H1 (cell line): Measurements from ENCODE around the gene ARHGAP22.

Source experiments
- CHD1 ChIP-seq: IDR thresholded peaks from 2 replicates; pipeline ENCODE4 v1.6.1; 2012; ENCODE audit warnings: low read depth, low read length, improper control_type of control experiment
- EGR1 ChIP-seq: IDR thresholded peaks from 2 replicates; pipeline ENCODE4 v1.6.1; 2011; ENCODE audit warnings: low read depth, low read length, borderline replicate concordance
- EP300 ChIP-seq, 2 experiments: IDR thresholded peaks; 1 replicate in 1 of 2; 2 replicates in 1 of 2; pipeline ENCODE4 v1.6.1; 2011 to 2012; ENCODE audit warnings: low read depth in 2 of 2, low read length in 2 of 2, mild to moderate bottlenecking in 2 of 2, borderline replicate concordance in 1 of 2, inconsistent platforms in 1 of 2, moderate library complexity in 1 of 2
- POLR2A ChIP-seq, 2 experiments: IDR thresholded peaks; 1 replicate in 1 of 2; 2 replicates in 1 of 2; pipeline ENCODE4 v1.6.1; 2011; ENCODE audit warnings: low read depth in 2 of 2, low read length in 2 of 2, mild to moderate bottlenecking in 2 of 2; ENCODE audit errors: control extremely low read depth in 1 of 2
- SP1 ChIP-seq: IDR thresholded peaks from 2 replicates; pipeline ENCODE4 v1.6.1; 2011; ENCODE audit warnings: low read depth, low read length
- TAF1 ChIP-seq: IDR thresholded peaks from 2 replicates; pipeline ENCODE4 v1.6.1; 2011; ENCODE audit warnings: mild to moderate bottlenecking, low read depth, low read length
- YY1 ChIP-seq: IDR thresholded peaks from 2 replicates; pipeline ENCODE4 v1.6.1; 2011; ENCODE audit warnings: low read depth, mild to moderate bottlenecking, low read length
- TF ChIP-seq, protein P1 (sequence below), 3 experiments: IDR thresholded peaks; 1 replicate in 2 of 3; 2 replicates in 1 of 3; pipeline versions ENCODE4 v1.5.1 to v1.6.1; 2011; ENCODE audit warnings: low read length in 3 of 3, mild to moderate bottlenecking in 3 of 3, inconsistent platforms in 2 of 3, low read depth in 1 of 3, moderate library complexity in 1 of 3; ENCODE audit not compliant: insufficient read depth in 1 of 3; ENCODE audit errors: control extremely low read depth in 1 of 3
- TF ChIP-seq, protein P2 (sequence below): IDR thresholded peaks from 2 replicates; pipeline ENCODE4 v1.6.1; 2011; ENCODE audit warnings: low read length, improper control_type of control experiment
- TF ChIP-seq, protein P3 (sequence below): IDR thresholded peaks from 2 replicates; pipeline ENCODE4 v1.6.1; 2012; ENCODE audit warnings: low read length, inconsistent platforms

DNA sequence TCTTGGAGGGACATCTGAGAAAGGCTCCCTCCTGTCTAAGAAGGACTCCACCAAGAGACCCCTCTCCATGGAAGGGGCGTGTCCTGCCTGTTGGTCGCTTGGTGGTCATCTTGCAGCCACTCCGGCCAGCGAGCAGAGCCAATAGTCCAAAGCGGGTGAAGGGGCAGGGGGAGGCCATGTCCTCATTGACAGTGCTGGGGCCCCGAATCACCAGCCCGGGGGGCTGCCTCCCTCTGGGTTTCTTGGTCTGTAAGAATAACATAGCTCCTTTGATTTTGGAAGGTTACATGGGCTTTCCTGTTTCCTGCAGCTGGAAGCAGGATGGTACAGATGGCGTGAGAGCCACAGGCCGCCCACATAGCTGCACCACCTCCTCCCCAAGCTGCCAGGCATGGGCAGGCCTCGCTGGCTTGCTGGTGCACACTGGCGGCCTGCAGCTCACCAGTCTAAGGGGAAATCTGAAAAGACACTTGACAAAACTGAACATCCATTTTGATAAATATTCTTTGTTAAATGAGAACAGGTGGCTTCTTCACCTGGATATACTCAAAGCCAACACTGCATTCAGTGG lies 105.8 kb downstream of the ARHGAP22 start:
- TF ChIP-seq, protein P1, sequence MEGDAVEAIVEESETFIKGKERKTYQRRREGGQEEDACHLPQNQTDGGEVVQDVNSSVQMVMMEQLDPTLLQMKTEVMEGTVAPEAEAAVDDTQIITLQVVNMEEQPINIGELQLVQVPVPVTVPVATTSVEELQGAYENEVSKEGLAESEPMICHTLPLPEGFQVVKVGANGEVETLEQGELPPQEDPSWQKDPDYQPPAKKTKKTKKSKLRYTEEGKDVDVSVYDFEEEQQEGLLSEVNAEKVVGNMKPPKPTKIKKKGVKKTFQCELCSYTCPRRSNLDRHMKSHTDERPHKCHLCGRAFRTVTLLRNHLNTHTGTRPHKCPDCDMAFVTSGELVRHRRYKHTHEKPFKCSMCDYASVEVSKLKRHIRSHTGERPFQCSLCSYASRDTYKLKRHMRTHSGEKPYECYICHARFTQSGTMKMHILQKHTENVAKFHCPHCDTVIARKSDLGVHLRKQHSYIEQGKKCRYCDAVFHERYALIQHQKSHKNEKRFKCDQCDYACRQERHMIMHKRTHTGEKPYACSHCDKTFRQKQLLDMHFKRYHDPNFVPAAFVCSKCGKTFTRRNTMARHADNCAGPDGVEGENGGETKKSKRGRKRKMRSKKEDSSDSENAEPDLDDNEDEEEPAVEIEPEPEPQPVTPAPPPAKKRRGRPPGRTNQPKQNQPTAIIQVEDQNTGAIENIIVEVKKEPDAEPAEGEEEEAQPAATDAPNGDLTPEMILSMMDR (IDR thresholded peaks at IDR 0.05; ENCODE audit: control extremely low read depth in 1 of 3, insufficient read depth in 1 of 3, low read depth in 1 of 3, low read length in 3 of 3), result no peak
- TF ChIP-seq EP300 (IDR thresholded peaks at IDR 0.05; ENCODE audit: borderline replicate concordance in 1 of 2, low read depth in 2 of 2, low read length in 2 of 2) (no peak), POLR2A (IDR thresholded peaks at IDR 0.05; ENCODE audit: control extremely low read depth in 1 of 2, low read depth in 2 of 2, low read length in 2 of 2) (no peak), CHD1 (no peak), EGR1 (no peak), TAF1 (no peak), YY1 (no peak), SP1 (no peak)
- TF ChIP-seq, protein P2, sequence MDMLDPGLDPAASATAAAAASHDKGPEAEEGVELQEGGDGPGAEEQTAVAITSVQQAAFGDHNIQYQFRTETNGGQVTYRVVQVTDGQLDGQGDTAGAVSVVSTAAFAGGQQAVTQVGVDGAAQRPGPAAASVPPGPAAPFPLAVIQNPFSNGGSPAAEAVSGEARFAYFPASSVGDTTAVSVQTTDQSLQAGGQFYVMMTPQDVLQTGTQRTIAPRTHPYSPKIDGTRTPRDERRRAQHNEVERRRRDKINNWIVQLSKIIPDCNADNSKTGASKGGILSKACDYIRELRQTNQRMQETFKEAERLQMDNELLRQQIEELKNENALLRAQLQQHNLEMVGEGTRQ, result no peak
- TF ChIP-seq, protein P3, sequence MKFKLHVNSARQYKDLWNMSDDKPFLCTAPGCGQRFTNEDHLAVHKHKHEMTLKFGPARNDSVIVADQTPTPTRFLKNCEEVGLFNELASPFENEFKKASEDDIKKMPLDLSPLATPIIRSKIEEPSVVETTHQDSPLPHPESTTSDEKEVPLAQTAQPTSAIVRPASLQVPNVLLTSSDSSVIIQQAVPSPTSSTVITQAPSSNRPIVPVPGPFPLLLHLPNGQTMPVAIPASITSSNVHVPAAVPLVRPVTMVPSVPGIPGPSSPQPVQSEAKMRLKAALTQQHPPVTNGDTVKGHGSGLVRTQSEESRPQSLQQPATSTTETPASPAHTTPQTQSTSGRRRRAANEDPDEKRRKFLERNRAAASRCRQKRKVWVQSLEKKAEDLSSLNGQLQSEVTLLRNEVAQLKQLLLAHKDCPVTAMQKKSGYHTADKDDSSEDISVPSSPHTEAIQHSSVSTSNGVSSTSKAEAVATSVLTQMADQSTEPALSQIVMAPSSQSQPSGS, result no peak
